B cell (primary cell): ENCODE measurements around the gene PRTN3. TPM values are rescaled to one million over a fixed set of nuclear protein-coding genes. Genes with fewer than 3 reads are reported as not detected.

ENCODE experiments used
- ATAC-seq: fragments of 200-7000 bp; cut with Tn5 transposase; one replicate; pipeline ENCODE4 v1.10.0; 2021; ENCODE audit warnings: low read depth, mild to moderate bottlenecking, moderate number of reproducible peaks, moderate library complexity
- CTCF ChIA-PET: fragments of 350-600 bp; sonication (Branson Sonifier 250); formaldehyde crosslinking; loops from one replicate; lab custom pipeline; 2021; ENCODE audit warnings: antibody characterized with exemption, inconsistent platforms; lab: Charles Lee
- POLR2A ChIA-PET: fragments of 350-600 bp; sonication (Branson Sonifier 250); formaldehyde crosslinking; loops from one replicate; lab custom pipeline; 2021; ENCODE audit warnings: antibody characterized with exemption; lab: Charles Lee
- DNase-seq: peaks from one replicate; pipeline ENCODE4 v3.0.0; 2013
- H2AFZ ChIP-seq: 2 replicates; pipeline ENCODE4 v1.6.1; 2012; ENCODE audit warnings: mild to moderate bottlenecking, low read depth, low read length; ENCODE audit not compliant: insufficient read depth, poor library complexity, severe bottlenecking
- H3K27ac ChIP-seq, 2 donors: 1 replicate in 1 of 2; 2 replicates in 1 of 2; pipeline ENCODE4 v1.5.1; 2012 to 2013; ENCODE audit warnings: low read length in 2 of 2, mild to moderate bottlenecking in 2 of 2, moderate library complexity in 1 of 2
- H3K27me3 ChIP-seq, 4 experiments: fragments of 200-600 bp in 1 of 4; sonication (generic) in 1 of 4; replicated peaks in 1 of 4; 1 replicate in 2 of 4; 2 replicates in 2 of 4; pipeline versions ENCODE4 v1.6.1 to v1.7.0; 2013 to 2016; ENCODE audit warnings: low read length in 3 of 4, mild to moderate bottlenecking in 2 of 4, mixed read lengths in 1 of 4, moderate library complexity in 1 of 4; ENCODE audit not compliant: insufficient read depth in 4 of 4, control insufficient read depth in 3 of 4; ENCODE audit errors: control extremely low read depth in 1 of 4
- H3K36me3 ChIP-seq, 2 experiments: replicated peaks in 1 of 2; 1 replicate in 1 of 2; 2 replicates in 1 of 2; pipeline versions ENCODE4 v1.6.1 to v1.7.1; 2013; ENCODE audit warnings: low read length in 1 of 2; ENCODE audit not compliant: insufficient read depth in 2 of 2, control insufficient read depth in 1 of 2; ENCODE audit errors: control extremely low read depth in 1 of 2, extremely low read depth in 1 of 2
- H3K4me1 ChIP-seq, 2 donors: fragments of 200-600 bp in 1 of 2; sonication (generic) in 1 of 2; 1 replicate in 1 of 2; 2 replicates in 1 of 2; pipeline versions ENCODE4 v1.5.1 to v1.6.1; 2013 to 2017; ENCODE audit warnings: low read length in 2 of 2; ENCODE audit not compliant: control insufficient read depth in 2 of 2, insufficient read depth in 2 of 2
- H3K4me2 ChIP-seq: replicated peaks from 2 replicates; pipeline ENCODE3; 2012; ENCODE audit warnings: mild to moderate bottlenecking, low read depth, low read length; ENCODE audit not compliant: poor library complexity, severe bottlenecking
- H3K4me3 ChIP-seq, 5 experiments: fragments of 200-600 bp in 1 of 5; sonication (generic) in 1 of 5; 1 replicate in 3 of 5; 2 replicates in 2 of 5; pipeline versions ENCODE4 v1.5.1 to v1.7.0; 2011 to 2016; ENCODE audit warnings: low read length in 4 of 5, mild to moderate bottlenecking in 4 of 5, low read depth in 2 of 5, control low read depth in 1 of 5, moderate library complexity in 1 of 5; ENCODE audit not compliant: insufficient read depth in 1 of 5; ENCODE audit errors: control extremely low read depth in 1 of 5, extremely low read depth in 1 of 5
- H3K79me2 ChIP-seq: fragments of 200-600 bp; sonication (generic); one replicate; pipeline ENCODE4 v1.6.0; 2016; ENCODE audit warnings: low read length; ENCODE audit not compliant: control insufficient read depth, insufficient read depth
- H3K9ac ChIP-seq: fragments of 200-600 bp; sonication (generic); 2 replicates; pipeline ENCODE4 v1.6.1; 2017; ENCODE audit warnings: mild to moderate bottlenecking, low read length, moderate library complexity
- H3K9me3 ChIP-seq, 3 donors: one replicate each; pipeline versions ENCODE4 v1.6.1 to v1.7.1; 2013; ENCODE audit warnings: low read length in 2 of 3; ENCODE audit not compliant: control insufficient read depth in 2 of 3, insufficient read depth in 1 of 3; ENCODE audit errors: control extremely low read depth in 1 of 3
- H4K20me1 ChIP-seq: 2 replicates; pipeline ENCODE4 v1.6.0; 2012; ENCODE audit warnings: mild to moderate bottlenecking, low read length; ENCODE audit not compliant: insufficient read depth, control insufficient read depth, poor library complexity, severe bottlenecking
- H3K27ac Mint-ChIP-seq: one replicate; pipeline ENCODE4 v1.8.0; 2021; ENCODE audit warnings: mixed read lengths
- H3K27me3 Mint-ChIP-seq: one replicate; pipeline ENCODE4 v1.8.0; 2021; ENCODE audit warnings: mixed read lengths
- H3K4me1 Mint-ChIP-seq: one replicate; pipeline ENCODE4 v1.8.0; 2021; ENCODE audit warnings: mixed read lengths
- H3K4me3 Mint-ChIP-seq: one replicate; pipeline ENCODE4 v1.8.0; 2021; ENCODE audit warnings: mixed read lengths
- H3K9me3 Mint-ChIP-seq: one replicate; pipeline ENCODE4 v1.8.0; 2022; ENCODE audit warnings: mixed read lengths; ENCODE audit not compliant: insufficient read depth
- CTCF ChIP-seq: fragments of 200-600 bp; IDR thresholded peaks from one replicate; pipeline ENCODE4 v1.8.0; 2022; ENCODE audit warnings: antibody characterized with exemption, mild to moderate bottlenecking
- EZH2 ChIP-seq: IDR thresholded peaks from 2 replicates; pipeline ENCODE4 v1.6.1; 2012; ENCODE audit warnings: borderline replicate concordance, low read depth, mild to moderate bottlenecking, moderate library complexity, low read length; ENCODE audit not compliant: insufficient read depth, poor library complexity, severe bottlenecking
- WGBS: methylation state at CpG from one replicate; pipeline ENCODE4 v1.1.5; 2013; ENCODE audit warnings: missing lambda C conversion rate; ENCODE audit not compliant: insufficient coverage; 5-methylcytosine and 5-hydroxymethylcytosine counted together
- intact Hi-C: fragments of 100-400 bp; cut with micrococcal nuclease; formaldehyde crosslinking; loops from one replicate; pipeline ENCODE4 v1.10.0; 2022
- polyA plus RNA-seq: library from polyadenylated mRNA; depleted of rRNA; stranded (reverse); fragments of >200 nt; gene quantifications from 2 replicates; pipeline ENCODE4 v1.2.3, GENCODE V29; 2012
- total RNA-seq, 2 donors: library from RNA; stranded (reverse); fragments of 120-200 nt in 1 of 2; gene quantifications; 1 replicate in 1 of 2; 2 replicates in 1 of 2; pipeline versions ENCODE4 v1.2.3 to v1.2.4, GENCODE V29; 2013 to 2022

Gene PRTN3
- total and polyA plus RNA-seq, 2 donors (not counting 1 experiment from before 2014, with no cell fraction given) = not detected

- DNase-seq (no peak), ATAC-seq (no peak)
- Histone ChIP-seq H2AFZ (no peak overlapping the region), H3K4me1 (peaks cover 0 to 17% of the 10 kb centered on the region in 2 donors), H3K79me2 (peaks cover 58% of the 10 kb centered on the region), H3K27me3 (no peaks in the 10 kb centered on the region), H3K4me3 (no peak overlapping the region), H4K20me1 (peaks cover 38% of the 10 kb centered on the region), H3K4me2 (no peak overlapping the region), H3K27ac (no peak overlapping the region), H3K9me3 (no peaks in the 10 kb centered on the region), H3K36me3 (peaks cover 0 to 76% of the 10 kb centered on the region in 2 experiments), H3K9ac (no peak overlapping the region)
- H3K27ac Mint-ChIP-seq = no peak overlapping the region
- intact Hi-C loops = no loop called here
- TF ChIP-seq EZH2 = no peak
- TF ChIP-seq CTCF = no peak
- ChIA-PET CTCF (interaction anchor here (0.7 kb wide), 1 partner anchor 123 kb away, joined by 3 read pairs; no protein-coding TSS in a partner anchor), POLR2A (no interaction called here)
- no peak overlapping the region for H3K4me3 Mint-ChIP-seq
- H3K4me1 Mint-ChIP-seq = peaks cover 2% of the 10 kb centered on the region
- no peaks in the 10 kb centered on the region for H3K27me3 Mint-ChIP-seq
- WGBS = 98% methylated on average over 64 of the region's 64 CpGs
- no peaks in the 10 kb centered on the region for H3K9me3 Mint-ChIP-seq
These were observed 44.9 kb downstream of the PRTN3 start for GRCh38 chr19:885536-886224.

- Histone ChIP-seq H4K20me1 (peaks cover 32% of the 10 kb centered on the region), H3K79me2 (peaks cover 58% of the 10 kb centered on the region), H3K27me3 (no peaks in the 10 kb centered on the region), H3K9ac (no peak overlapping the region), H3K4me3 (no peak overlapping the region), H3K9me3 (no peaks in the 10 kb centered on the region), H2AFZ (no peak overlapping the region), H3K36me3 (peaks cover 0 to 63% of the 10 kb centered on the region in 2 experiments), H3K4me2 (no peak overlapping the region), H3K4me1 (peaks cover 3 to 28% of the 10 kb centered on the region in 2 donors), H3K27ac (no peak overlapping the region)
- POLR2A ChIA-PET = no interaction called here
- DNase-seq = no peak
- CTCF ChIA-PET = no interaction called here
- TF ChIP-seq CTCF (no peak), EZH2 (no peak)
- H3K9me3 Mint-ChIP-seq = no peaks in the 10 kb centered on the region
- H3K4me1 Mint-ChIP-seq = peaks cover 6% of the 10 kb centered on the region
- intact Hi-C loops = no loop called here
- H3K27ac Mint-ChIP-seq = no peak overlapping the region
- H3K4me3 Mint-ChIP-seq = no peak overlapping the region
- WGBS = 98% methylated on average over 7 of the region's 16 CpGs
- no peaks in the 10 kb centered on the region for H3K27me3 Mint-ChIP-seq
- no peak for ATAC-seq
These were observed 46.3 kb downstream of the PRTN3 start for GRCh38 chr19:887072-887471.
